B cell (primary cell): ENCODE measurements around the gene RAPGEF1. TPM values are rescaled to one million over a fixed set of nuclear protein-coding genes. Genes with fewer than 3 reads are reported as not detected.
"Not testable (repeated sequence)": the region's sequence is repeated elsewhere in the genome, so short reads cannot be mapped to it uniquely, and the experiment has no call there.

Experiments used
- ATAC-seq: fragments of 200-7000 bp; cut with Tn5 transposase; one replicate; pipeline ENCODE4 v1.10.0; 2021; ENCODE audit warnings: low read depth, mild to moderate bottlenecking, moderate number of reproducible peaks, moderate library complexity
- CTCF ChIA-PET: fragments of 350-600 bp; sonication (Branson Sonifier 250); formaldehyde crosslinking; loops from one replicate; lab custom pipeline; 2021; ENCODE audit warnings: antibody characterized with exemption, inconsistent platforms; lab: Charles Lee
- POLR2A ChIA-PET: fragments of 350-600 bp; sonication (Branson Sonifier 250); formaldehyde crosslinking; loops from one replicate; lab custom pipeline; 2021; ENCODE audit warnings: antibody characterized with exemption; lab: Charles Lee
- DNase-seq: peaks from one replicate; pipeline ENCODE4 v3.0.0; 2013
- H2AFZ ChIP-seq: 2 replicates; pipeline ENCODE4 v1.6.1; 2012; ENCODE audit warnings: mild to moderate bottlenecking, low read depth, low read length; ENCODE audit not compliant: insufficient read depth, poor library complexity, severe bottlenecking
- H3K27ac ChIP-seq, 2 donors: 1 replicate in 1 of 2; 2 replicates in 1 of 2; pipeline ENCODE4 v1.5.1; 2012 to 2013; ENCODE audit warnings: low read length in 2 of 2, mild to moderate bottlenecking in 2 of 2, moderate library complexity in 1 of 2
- H3K27me3 ChIP-seq, 4 experiments: fragments of 200-600 bp in 1 of 4; sonication (generic) in 1 of 4; replicated peaks in 1 of 4; 1 replicate in 2 of 4; 2 replicates in 2 of 4; pipeline versions ENCODE4 v1.6.1 to v1.7.0; 2013 to 2016; ENCODE audit warnings: low read length in 3 of 4, mild to moderate bottlenecking in 2 of 4, mixed read lengths in 1 of 4, moderate library complexity in 1 of 4; ENCODE audit not compliant: insufficient read depth in 4 of 4, control insufficient read depth in 3 of 4; ENCODE audit errors: control extremely low read depth in 1 of 4
- H3K36me3 ChIP-seq, 2 experiments: replicated peaks in 1 of 2; 1 replicate in 1 of 2; 2 replicates in 1 of 2; pipeline versions ENCODE4 v1.6.1 to v1.7.1; 2013; ENCODE audit warnings: low read length in 1 of 2; ENCODE audit not compliant: insufficient read depth in 2 of 2, control insufficient read depth in 1 of 2; ENCODE audit errors: control extremely low read depth in 1 of 2, extremely low read depth in 1 of 2
- H3K4me1 ChIP-seq, 2 donors: fragments of 200-600 bp in 1 of 2; sonication (generic) in 1 of 2; 1 replicate in 1 of 2; 2 replicates in 1 of 2; pipeline versions ENCODE4 v1.5.1 to v1.6.1; 2013 to 2017; ENCODE audit warnings: low read length in 2 of 2; ENCODE audit not compliant: control insufficient read depth in 2 of 2, insufficient read depth in 2 of 2
- H3K4me2 ChIP-seq: replicated peaks from 2 replicates; pipeline ENCODE3; 2012; ENCODE audit warnings: mild to moderate bottlenecking, low read depth, low read length; ENCODE audit not compliant: poor library complexity, severe bottlenecking
- H3K4me3 ChIP-seq, 5 experiments: fragments of 200-600 bp in 1 of 5; sonication (generic) in 1 of 5; 1 replicate in 3 of 5; 2 replicates in 2 of 5; pipeline versions ENCODE4 v1.5.1 to v1.7.0; 2011 to 2016; ENCODE audit warnings: low read length in 4 of 5, mild to moderate bottlenecking in 4 of 5, low read depth in 2 of 5, control low read depth in 1 of 5, moderate library complexity in 1 of 5; ENCODE audit not compliant: insufficient read depth in 1 of 5; ENCODE audit errors: control extremely low read depth in 1 of 5, extremely low read depth in 1 of 5
- H3K79me2 ChIP-seq: fragments of 200-600 bp; sonication (generic); one replicate; pipeline ENCODE4 v1.6.0; 2016; ENCODE audit warnings: low read length; ENCODE audit not compliant: control insufficient read depth, insufficient read depth
- H3K9ac ChIP-seq: fragments of 200-600 bp; sonication (generic); 2 replicates; pipeline ENCODE4 v1.6.1; 2017; ENCODE audit warnings: mild to moderate bottlenecking, low read length, moderate library complexity
- H3K9me3 ChIP-seq, 3 donors: one replicate each; pipeline versions ENCODE4 v1.6.1 to v1.7.1; 2013; ENCODE audit warnings: low read length in 2 of 3; ENCODE audit not compliant: control insufficient read depth in 2 of 3, insufficient read depth in 1 of 3; ENCODE audit errors: control extremely low read depth in 1 of 3
- H4K20me1 ChIP-seq: 2 replicates; pipeline ENCODE4 v1.6.0; 2012; ENCODE audit warnings: mild to moderate bottlenecking, low read length; ENCODE audit not compliant: insufficient read depth, control insufficient read depth, poor library complexity, severe bottlenecking
- H3K27ac Mint-ChIP-seq: one replicate; pipeline ENCODE4 v1.8.0; 2021; ENCODE audit warnings: mixed read lengths
- H3K27me3 Mint-ChIP-seq: one replicate; pipeline ENCODE4 v1.8.0; 2021; ENCODE audit warnings: mixed read lengths
- H3K4me1 Mint-ChIP-seq: one replicate; pipeline ENCODE4 v1.8.0; 2021; ENCODE audit warnings: mixed read lengths
- H3K4me3 Mint-ChIP-seq: one replicate; pipeline ENCODE4 v1.8.0; 2021; ENCODE audit warnings: mixed read lengths
- H3K9me3 Mint-ChIP-seq: one replicate; pipeline ENCODE4 v1.8.0; 2022; ENCODE audit warnings: mixed read lengths; ENCODE audit not compliant: insufficient read depth
- CTCF ChIP-seq: fragments of 200-600 bp; IDR thresholded peaks from one replicate; pipeline ENCODE4 v1.8.0; 2022; ENCODE audit warnings: antibody characterized with exemption, mild to moderate bottlenecking
- EZH2 ChIP-seq: IDR thresholded peaks from 2 replicates; pipeline ENCODE4 v1.6.1; 2012; ENCODE audit warnings: borderline replicate concordance, low read depth, mild to moderate bottlenecking, moderate library complexity, low read length; ENCODE audit not compliant: insufficient read depth, poor library complexity, severe bottlenecking
- WGBS: methylation state at CpG from one replicate; pipeline ENCODE4 v1.1.5; 2013; ENCODE audit warnings: missing lambda C conversion rate; ENCODE audit not compliant: insufficient coverage; 5-methylcytosine and 5-hydroxymethylcytosine counted together
- intact Hi-C: fragments of 100-400 bp; cut with micrococcal nuclease; formaldehyde crosslinking; loops from one replicate; pipeline ENCODE4 v1.10.0; 2022
- polyA plus RNA-seq: library from polyadenylated mRNA; depleted of rRNA; stranded (reverse); fragments of >200 nt; gene quantifications from 2 replicates; pipeline ENCODE4 v1.2.3, GENCODE V29; 2012
- total RNA-seq, 2 donors: library from RNA; stranded (reverse); fragments of 120-200 nt in 1 of 2; gene quantifications; 1 replicate in 1 of 2; 2 replicates in 1 of 2; pipeline versions ENCODE4 v1.2.3 to v1.2.4, GENCODE V29; 2013 to 2022

The RAPGEF1 gene
- total and polyA plus RNA-seq, 2 donors (not counting 1 experiment from before 2014, with no cell fraction given): 134 to 447 TPM

GRCh38 chr9:131663288-131663687, 76.6 kb downstream of the RAPGEF1 start:
- H3K4me2 ChIP-seq: no peak overlapping the region

GRCh38 chr9:131662289-131662621, 77.6 kb downstream of the RAPGEF1 start:
- H3K4me3 ChIP-seq, DNase-seq, H3K27me3 ChIP-seq, H3K4me2 ChIP-seq, H3K27me3 Mint-ChIP-seq, H3K9me3 ChIP-seq, H3K9me3 Mint-ChIP-seq, H2AFZ ChIP-seq, ATAC-seq, intact Hi-C loops, H3K9ac ChIP-seq: not testable (repeated sequence)
- Mint-ChIP-seq H3K4me1 (peaks cover 85% of the 10 kb centered on the region), H3K4me3 (peak overlapping the region; percentile 21), H3K27ac (peak overlapping the region; percentile 74)
- H3K36me3 ChIP-seq: peaks cover 0 to 21% of the 10 kb centered on the region in 2 experiments
- H3K4me1 ChIP-seq: peaks cover 70 to 73% of the 10 kb centered on the region in 2 donors
- 43% methylated on average over 1 of the region's 4 CpGs for WGBS
- peak overlapping the region in 1 of 2 donors; percentile 65 for H3K27ac ChIP-seq
- ChIA-PET CTCF (interaction anchor here (0.8 to 1.4 kb wide), 4 partner anchors 10 to 78 kb away, joined by 3 to 5 read pairs (median 3); partner anchors contain the start of gene RAPGEF1), POLR2A (interaction anchor here (1.0 kb wide), 2 partner anchors 15 to 67 kb away, joined by 3 read pairs; no protein-coding TSS in a partner anchor)
- peaks cover 99% of the 10 kb centered on the region for H3K79me2 ChIP-seq
- H4K20me1 ChIP-seq: peaks cover 79% of the 10 kb centered on the region

More at GRCh38 chr9:131663288-131663687, 76.6 kb downstream of the RAPGEF1 start:
- TF ChIP-seq CTCF (no peak), EZH2 (no peak)
- H2AFZ ChIP-seq: no peak overlapping the region
- 67% methylated on average over 3 of the region's 5 CpGs for WGBS
- H3K9me3 ChIP-seq: no peaks in the 10 kb centered on the region
- Mint-ChIP-seq H3K4me1 (peaks cover 83% of the 10 kb centered on the region), H3K27ac (peak overlapping the region; percentile 4), H3K27me3 (no peaks in the 10 kb centered on the region), H3K9me3 (no peaks in the 10 kb centered on the region), H3K4me3 (no peak overlapping the region)
- peaks cover 70 to 72% of the 10 kb centered on the region in 2 donors for H3K4me1 ChIP-seq
- ChIA-PET POLR2A (interaction anchor here (0.5 to 1.0 kb wide), 3 partner anchors 14 to 168 kb away, joined by 3 to 4 read pairs (median 3); no protein-coding TSS in a partner anchor), CTCF (interaction anchor here (0.5 to 4.5 kb wide), 5 partner anchors 14 to 209 kb away, joined by 3 to 20 read pairs (median 3); no protein-coding TSS in a partner anchor)
- intact Hi-C loops: no loop called here
- no peak for DNase-seq
- H3K4me3 ChIP-seq: no peak overlapping the region
- ATAC-seq: no peak
- H3K27ac ChIP-seq: peak overlapping the region in 1 of 2 donors; percentile 31
- peaks cover 100% of the 10 kb centered on the region for H3K79me2 ChIP-seq
- H3K9ac ChIP-seq: no peak overlapping the region
- no peaks in the 10 kb centered on the region for H3K27me3 ChIP-seq
- H3K36me3 ChIP-seq: peaks cover 0 to 24% of the 10 kb centered on the region in 2 experiments
- peaks cover 76% of the 10 kb centered on the region for H4K20me1 ChIP-seq
